ENCODE results near the gene LSR.

The LSR gene, protein sequence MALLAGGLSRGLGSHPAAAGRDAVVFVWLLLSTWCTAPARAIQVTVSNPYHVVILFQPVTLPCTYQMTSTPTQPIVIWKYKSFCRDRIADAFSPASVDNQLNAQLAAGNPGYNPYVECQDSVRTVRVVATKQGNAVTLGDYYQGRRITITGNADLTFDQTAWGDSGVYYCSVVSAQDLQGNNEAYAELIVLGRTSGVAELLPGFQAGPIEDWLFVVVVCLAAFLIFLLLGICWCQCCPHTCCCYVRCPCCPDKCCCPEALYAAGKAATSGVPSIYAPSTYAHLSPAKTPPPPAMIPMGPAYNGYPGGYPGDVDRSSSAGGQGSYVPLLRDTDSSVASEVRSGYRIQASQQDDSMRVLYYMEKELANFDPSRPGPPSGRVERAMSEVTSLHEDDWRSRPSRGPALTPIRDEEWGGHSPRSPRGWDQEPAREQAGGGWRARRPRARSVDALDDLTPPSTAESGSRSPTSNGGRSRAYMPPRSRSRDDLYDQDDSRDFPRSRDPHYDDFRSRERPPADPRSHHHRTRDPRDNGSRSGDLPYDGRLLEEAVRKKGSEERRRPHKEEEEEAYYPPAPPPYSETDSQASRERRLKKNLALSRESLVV

DNA sequence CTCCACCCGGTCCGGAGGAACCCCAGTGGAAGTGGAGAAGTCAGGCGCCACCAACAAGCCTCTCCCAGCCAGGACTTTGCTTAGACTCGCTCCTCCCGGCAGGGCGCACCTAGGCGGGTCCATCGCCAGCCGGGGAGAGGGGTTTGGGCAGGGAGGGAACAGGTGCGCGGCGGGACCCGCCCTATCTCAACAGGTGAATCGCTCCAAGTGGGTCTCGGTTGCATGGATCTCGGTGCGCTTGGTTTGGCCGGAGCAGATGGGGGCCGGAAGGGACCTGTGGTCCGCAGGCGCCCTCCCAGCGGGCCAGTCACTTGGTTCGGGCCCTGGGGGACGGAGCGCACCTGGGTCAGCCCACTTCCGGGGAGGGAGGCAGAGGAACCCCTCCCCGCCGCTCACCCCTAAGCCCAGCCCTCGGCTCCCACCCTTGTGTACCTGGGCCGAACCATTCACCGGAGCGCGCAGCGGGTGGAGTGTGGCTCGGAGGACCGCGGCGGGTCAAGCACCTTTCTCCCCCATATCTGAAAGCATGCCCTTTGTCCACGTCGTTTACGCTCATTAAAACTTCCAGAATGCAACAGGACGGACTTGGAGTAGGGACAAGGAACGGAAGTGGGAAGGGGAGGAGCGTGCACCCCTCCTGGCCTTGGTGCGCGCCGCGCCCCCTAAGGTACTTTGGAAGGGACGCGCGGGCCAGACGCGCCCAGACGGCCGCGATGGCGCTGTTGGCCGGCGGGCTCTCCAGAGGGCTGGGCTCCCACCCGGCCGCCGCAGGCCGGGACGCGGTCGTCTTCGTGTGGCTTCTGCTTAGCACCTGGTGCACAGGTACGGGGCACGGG, at the start of gene LSR:
Gene LSR, plus strand, starts transcription at position 693 of the 836 bp plus-strand sequence. Its CDS starts 21 bp downstream, at position 714.
- in situ Hi-C loops (cut with MboI; ENCODE audit: low sequenced_read_pairs) = no loop called here

DNA sequence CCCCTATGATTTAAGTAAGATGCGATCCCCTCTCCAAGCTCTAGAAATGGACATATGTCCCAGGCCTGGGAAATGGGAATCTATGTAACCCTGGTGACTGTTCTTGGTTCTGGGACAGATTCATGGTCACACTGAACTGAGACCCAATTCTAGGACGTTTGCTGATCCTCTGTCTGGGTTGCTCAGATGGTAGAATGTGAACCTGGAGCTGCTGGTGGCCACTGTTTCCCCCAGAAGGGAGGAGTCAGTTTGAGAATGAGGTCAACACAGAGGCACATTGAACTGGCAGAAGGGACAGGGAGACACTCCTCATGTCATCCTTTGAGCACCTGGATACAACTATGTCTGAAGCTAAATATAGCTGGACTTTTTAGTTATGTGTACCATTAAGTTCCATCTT, 49.3 kb upstream of the LSR start:
- in situ Hi-C loops (cut with MboI; ENCODE audit: low sequenced_read_pairs) = no loop called here

DNA sequence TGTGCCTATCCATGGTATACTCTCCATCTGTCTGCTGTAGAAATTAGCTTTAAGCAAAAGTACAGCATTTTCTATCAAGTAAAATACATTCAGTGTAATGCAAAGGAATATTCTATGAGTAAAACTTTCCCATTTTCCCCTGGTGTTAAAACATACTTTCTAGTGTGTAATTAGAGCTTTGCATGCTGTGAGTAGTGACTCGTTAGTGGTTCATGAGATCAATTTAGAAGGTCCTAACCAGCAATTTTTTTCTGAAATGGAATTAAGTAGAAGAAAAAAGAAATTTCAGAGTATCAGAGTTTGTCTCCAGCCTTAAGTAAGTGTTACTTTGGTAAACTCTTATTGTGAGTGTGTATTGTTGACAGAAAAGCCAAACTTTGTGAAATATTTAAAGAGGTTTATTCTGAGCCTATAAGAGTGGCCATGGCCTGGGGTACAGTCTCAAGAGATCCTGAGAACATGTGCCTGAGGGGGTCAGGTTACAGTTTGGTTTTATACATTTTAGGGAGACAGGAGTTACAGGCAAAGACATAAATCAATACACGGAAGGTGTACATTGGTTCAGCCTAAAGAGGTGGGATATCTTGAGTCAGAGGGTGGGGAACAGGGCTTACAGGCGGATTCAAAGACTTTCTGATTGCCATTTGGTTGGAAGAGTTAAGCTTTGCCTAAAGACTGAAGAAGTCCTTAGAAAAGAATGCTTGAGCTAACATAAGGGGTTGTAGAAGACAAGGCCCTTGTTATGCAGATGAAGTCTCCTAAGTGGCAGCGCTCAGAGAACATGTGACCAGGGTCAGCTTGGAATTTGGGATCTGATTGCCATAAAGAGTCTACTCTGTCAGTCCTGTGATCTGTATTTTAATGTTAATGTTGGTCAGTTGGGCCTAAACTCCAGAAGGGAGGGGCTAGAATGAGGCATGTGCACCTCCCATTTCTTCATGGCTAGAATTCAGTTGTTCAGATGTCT, 45.8 kb upstream of the LSR start:
- in situ Hi-C loops (cut with MboI; ENCODE audit: low sequenced_read_pairs) = no loop called here

DNA sequence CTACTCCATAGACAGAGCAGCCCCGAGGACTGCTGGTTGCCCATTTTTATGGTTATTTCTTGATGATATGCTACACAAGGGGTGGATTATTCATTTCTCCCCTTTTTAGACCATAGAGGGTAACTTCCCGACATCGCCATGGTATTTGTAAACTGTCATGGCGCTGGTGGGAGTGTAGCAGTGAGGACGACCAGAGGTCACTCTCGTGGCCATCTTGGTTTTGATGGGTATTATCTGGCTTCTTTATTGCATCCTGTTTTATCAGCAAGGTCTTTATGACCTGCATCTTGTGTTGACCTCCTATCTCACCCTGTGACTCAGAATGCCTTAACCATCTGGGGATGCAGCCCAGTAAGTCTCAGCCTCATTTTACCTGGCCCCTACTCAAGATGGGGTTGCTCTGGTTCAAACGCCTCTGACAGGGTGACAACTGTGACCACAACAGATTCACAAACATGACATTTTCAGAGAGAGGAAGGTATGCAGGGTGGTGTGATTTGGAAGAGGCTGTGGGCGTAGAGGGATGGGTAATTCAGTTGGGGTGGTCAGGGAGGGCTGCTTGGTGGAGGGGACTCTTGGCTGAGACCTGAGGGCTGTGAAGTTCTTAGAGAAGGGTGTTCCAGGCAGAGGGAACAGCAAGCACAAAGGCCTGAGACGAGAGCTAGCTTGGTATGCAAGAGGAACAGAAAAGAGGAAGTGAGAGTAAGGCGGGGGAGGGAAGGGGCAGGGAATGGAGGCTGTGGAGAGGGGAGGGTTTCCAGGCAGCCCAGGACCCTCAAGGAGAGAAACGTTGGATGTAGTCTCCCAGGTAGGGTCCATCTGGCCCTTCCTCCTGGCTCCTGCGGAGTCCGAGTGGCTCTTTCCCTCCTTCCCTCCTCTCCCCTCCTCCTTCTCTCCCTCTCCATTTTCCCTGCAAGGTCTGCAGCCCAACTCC, 43.7 kb upstream of the LSR start:
- in situ Hi-C loops (cut with MboI; ENCODE audit: low sequenced_read_pairs) = no loop called here

DNA sequence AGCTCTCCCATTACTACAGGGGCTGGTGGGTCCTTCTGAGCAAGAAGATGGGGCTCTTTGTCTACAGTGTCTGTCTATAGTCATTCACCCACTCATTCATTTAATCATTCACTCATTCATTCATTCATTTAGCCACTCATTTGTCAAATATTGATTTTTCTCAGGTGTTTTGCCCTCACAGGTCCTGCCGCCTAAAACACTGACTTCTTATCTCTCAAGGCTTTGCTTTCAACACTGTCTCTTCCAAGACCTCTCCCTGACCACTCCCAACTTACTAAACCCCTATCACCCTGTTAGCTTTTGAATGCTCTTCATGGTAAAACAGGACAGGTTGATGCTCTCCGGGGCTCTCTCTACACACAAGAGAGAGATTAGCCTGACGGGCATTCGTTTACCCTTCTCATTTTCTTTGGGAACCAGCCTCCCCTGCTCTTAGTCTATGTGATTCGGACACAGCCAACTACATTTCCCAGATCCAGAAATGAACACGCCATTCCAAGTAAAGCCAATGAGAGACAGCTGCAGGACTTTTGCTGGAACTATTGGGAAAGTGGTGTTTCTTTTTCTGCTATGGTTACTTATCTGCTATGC, 43.0 kb upstream of the LSR start:
- in situ Hi-C loops (cut with MboI; ENCODE audit: low sequenced_read_pairs) = no loop called here

DNA sequence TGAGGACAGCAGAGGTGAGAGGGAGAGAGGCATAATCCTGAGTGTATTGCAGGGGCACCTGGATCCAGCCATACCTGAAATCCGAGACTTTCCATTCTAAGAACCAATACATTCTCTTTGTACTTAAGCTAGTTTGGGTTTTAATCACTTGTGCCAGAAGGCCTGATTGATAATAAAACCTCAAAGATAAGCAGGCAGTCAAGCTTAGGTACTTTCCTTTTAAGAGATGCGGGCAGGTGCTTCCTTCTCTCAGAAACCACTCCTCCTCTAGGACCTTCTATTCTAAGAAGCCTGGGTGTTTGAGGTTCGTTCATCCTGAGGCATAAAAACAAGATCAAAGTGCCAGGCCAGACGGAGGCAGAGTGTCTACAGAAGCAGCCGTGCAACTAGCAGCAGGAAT, 42.4 kb upstream of the LSR start:
- in situ Hi-C loops (cut with MboI; ENCODE audit: low sequenced_read_pairs) = no loop called here

DNA sequence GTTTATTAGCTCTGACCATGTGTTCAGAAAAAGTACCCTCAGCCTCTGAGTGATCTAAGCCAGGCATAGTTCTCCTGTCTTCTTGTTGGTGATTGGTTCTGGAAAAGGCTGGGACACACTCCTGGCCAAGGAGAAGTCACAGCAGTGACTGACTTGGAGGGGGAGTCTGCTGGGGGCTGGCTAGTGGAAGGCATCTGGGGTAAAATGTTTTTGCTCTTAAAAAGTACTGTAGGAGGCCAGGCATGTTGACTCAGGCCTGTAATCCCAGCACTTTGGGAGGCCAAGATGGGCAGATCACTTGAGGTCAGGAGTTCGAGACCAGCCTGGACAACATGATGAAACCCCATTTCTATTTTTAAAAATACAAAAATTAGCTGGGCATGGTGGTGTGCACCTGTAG, 41.9 kb upstream of the LSR start:
- in situ Hi-C loops (cut with MboI; ENCODE audit: low sequenced_read_pairs) = no loop called here

DNA sequence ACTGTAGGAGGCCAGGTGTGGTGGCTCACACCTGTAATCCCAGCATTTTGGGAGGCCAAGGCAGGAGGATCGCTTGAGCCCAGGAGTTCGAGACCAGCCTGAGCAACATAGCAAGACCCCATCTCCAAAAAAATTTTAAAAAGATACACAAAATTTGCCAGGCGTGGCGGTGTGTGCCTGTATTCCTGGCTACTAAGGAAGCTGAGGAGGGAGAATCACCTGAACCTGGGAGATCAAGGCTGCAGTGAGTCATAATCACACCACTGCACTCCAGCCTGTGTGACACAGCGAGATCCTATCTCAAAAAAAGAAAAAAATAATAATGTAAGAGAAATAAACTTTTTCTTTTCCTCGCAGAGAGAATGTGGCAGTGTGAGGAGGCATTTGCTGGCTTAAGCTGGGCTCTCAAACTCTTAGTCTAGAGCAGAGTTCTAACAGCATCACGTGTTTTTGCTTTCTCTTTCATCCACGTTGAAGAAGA, 41.4 kb upstream of the LSR start:
- in situ Hi-C loops (cut with MboI; ENCODE audit: low sequenced_read_pairs) = no loop called here

DNA sequence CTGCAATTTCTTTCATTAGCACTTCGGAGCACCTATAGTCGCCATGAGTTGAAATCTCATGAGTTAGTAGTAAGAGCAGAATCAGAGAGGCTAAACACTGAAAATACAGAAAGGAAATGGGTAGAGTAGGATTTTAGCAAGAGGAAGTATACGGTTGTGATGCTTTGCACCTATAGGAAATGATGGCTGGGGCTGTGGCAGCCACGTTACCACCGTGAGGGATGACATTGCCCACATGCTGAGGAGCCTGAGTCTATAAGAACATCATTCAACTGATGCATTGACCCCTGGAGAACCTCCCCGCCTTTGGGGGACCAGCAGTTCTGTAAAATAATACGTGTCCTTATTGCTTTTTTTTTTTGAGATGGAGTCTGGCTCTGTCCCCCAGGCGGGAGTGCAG, 40.7 kb upstream of the LSR start:
- in situ Hi-C loops (cut with MboI; ENCODE audit: low sequenced_read_pairs) = no loop called here

DNA sequence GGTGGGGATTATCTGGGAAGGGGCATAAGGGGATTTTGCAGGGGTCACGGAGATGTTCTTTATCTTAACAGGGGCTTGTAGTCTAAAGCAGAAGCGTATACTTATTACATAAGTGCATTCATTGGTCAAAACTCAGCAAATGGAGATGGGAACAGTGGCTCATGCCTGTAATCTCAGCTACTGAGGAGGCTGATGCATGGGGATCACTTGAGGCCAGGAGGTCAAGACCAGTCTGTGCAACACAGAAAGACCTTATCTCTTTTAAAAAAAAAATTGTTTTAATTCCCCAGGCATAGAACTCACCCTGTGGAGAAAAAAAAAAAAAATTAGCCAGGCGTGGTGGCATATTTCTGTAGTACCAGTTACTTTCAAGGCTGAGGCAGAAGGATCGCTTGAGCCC, 39.2 kb upstream of the LSR start:
- in situ Hi-C loops (cut with MboI; ENCODE audit: low sequenced_read_pairs) = no loop called here

DNA sequence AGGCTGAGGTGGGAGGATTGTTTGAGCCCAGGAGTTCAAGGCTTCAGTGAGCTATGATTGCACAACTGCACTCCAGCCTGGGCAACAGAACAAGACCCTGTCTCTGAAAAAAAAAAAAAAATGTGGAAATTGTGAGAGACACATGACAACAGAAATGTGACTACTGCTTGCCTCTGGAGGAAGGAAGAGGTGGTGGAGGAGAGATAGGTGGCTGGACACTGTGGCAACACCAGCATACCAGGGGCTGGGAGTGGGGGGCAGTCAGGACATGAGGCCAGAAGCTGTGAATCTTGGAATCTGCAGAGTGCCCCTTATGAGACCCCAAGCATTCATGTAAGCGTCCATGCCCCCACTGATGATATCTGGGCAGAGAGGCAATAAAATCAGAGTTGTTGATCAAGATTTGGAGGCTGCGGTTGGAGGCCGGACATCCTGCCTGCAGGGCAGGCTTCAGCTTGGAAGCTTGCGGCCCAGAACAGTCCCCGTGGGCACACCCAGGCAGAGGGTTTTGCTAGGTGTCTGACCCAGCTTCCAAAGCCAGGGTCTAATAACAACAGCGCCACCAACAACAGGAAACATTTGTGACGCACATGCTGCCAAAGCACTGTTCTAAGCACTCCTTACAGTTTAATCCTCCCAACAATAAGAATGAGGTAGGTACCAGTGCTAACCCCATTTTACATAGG, 37.1 kb upstream of the LSR start:
- in situ Hi-C loops (cut with MboI; ENCODE audit: low sequenced_read_pairs) = no loop called here

DNA sequence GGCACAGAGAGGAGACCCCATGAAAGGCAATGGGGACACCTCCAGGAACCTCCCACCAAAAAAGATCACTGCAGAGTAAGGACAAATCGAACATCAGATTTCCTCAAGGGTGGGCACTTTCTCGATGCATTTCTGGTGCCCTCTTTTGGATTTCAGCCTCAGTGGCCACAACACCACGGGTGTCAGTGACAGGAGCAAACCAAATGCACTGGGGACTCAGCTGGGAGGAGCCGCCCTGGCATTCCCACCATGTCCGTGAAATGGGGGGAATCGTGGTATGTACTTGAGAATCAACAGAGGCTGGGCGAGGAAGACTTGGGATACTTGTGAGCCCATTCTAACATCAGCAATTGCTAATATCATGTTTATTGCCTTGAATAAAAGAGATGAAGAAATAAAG, 36.6 kb upstream of the LSR start:
- in situ Hi-C loops (cut with MboI; ENCODE audit: low sequenced_read_pairs) = no loop called here

DNA sequence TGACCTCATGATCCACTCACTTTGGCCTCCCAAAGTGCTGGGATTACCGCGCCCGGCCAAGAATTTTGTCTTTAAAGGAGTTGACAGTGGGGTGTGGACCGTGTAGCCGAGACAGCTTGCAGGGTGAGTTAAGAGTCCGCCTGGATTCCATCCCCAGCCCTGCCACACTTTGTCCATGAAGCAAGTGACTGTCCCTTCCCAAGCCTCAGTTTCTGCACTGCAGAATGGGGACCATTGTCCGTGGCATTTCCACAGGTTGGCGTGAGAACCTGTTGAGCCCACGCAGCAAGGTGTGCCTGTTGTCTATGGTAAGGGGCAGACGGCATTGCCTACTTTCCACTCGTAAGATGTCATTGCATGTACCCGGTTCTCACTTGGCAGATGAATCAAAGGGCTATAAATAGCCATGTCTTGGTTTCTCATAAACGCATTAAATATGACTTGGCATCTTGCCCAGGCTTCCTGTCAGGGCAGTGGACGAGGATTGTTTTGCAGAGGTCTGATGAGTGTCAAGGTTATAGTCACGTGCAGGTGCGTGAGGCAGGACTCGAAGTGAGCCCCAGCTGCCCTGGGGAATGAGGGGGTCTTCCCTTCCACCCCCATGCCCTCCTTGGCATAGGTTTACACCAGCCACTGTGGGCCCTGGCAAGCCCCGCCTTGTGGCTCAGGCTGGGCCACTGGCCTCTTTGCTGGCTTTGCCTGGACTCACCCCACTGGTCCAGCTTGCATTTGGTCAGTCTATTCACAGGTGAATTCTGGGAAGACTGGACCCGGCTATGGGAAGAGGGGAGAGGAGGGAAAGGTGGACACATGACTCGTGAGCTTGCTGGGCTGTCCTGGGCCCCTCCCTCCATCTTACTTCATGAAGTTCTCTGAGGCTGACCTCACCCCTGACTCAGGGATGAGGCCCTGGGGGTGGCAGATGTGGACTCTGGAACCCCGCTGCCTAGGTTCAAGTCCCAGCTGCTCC, 34.9 kb upstream of the LSR start:
- in situ Hi-C loops (cut with MboI; ENCODE audit: low sequenced_read_pairs) = no loop called here

DNA sequence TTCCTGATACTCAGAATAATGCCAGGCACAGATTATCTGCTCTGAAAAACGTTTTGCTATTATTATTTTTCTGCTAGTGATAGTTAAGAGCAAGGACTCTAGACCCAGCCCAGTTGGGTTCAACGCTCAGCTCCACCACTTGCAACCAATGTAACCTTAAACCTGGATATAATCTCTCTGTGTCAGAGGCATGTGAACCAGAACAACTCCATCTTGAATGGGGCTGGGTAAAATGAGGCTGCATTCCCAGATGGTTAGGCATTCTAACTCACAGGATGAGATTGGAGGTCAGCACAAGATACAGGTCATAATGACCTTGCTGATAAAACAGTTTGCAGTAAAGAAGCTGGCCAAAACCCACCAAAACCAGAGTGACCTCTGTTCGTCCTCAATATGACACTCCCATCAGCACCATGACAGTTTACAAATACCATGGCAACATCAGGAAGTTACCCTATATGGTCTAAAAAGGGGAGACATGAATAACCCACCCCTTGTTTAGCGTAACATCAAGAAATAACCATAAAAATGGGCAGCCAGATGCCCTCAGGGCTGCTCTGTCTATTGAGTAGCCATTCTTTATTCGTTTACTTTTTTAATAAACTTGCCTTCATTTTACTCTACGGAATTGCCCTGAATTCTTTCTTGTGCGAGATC, 33.9 kb upstream of the LSR start:
- in situ Hi-C loops (cut with MboI; ENCODE audit: low sequenced_read_pairs) = no loop called here

DNA sequence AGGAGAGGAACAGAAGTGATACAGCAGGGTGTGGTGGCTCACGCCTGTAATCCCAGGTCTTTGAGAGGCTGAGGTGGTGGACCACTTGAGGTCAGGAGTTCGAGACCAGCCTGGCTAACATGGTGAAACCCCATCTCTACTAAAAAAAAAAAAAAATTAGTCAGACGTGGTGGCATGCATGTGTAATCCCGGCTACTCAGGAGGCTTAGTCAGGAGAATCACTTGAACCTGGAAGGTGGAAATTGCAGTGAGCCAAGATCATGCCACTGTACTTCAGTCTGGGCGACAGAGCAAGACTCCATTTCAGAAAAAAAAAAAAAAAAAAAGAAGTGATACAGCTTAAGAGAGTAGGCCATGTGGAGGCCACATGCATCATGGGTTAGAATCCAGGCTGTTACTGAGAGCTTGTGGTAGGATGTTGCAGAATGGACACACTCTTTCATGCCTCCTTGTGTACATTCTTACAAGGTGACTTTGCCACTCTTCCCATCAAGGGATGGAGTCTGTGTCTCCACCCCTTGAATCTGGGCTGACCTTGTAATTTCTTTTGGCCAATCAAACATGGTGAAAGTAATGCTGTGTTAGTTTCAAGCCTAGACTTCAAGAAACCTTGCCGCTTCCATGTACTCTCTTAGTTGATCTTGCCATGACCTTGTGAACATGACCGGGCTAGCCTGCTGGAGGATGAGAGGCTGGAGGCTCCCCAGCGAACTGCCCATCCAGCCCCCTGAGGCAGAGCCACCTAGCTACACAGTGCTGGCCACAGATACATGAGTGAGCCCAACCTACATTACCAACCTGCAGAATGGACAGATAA, 32.6 kb upstream of the LSR start:
- in situ Hi-C loops (cut with MboI; ENCODE audit: low sequenced_read_pairs) = no loop called here
